Caco-2 (cell line): ENCODE data around the gene SRGAP1. TPM values are rescaled to one million over a fixed set of nuclear protein-coding genes. Genes with fewer than 3 reads are reported as not detected.

Experiments
- BruUV-seq: library from RNA; stranded (reverse); fragments of 400-500 nt; replicated peaks from 2 replicates; lab custom pipeline; 2021; lab: Mats Ljungman, UMichigan
- CTCF ChIA-PET: fragments of 300-600 bp; sonication (Branson Sonifier 250); formaldehyde crosslinking; loops from one replicate; lab custom pipeline; 2022; ENCODE audit warnings: antibody characterized with exemption; lab: Charles Lee
- POLR2A ChIA-PET: fragments of 300-600 bp; sonication (Branson Sonifier 250); formaldehyde crosslinking; loops from one replicate; lab custom pipeline; 2022; ENCODE audit warnings: antibody characterized with exemption; lab: Charles Lee
- DNase-seq, 2 experiments: peaks; one replicate each; pipeline versions ENCODE4 v3.0.0 to v3.0.0-alpha.2; 2020 to 2022
- H3K27me3 ChIP-seq: replicated peaks from 2 replicates; pipeline ENCODE4 v1.6.0; 2011; ENCODE audit warnings: low read length; ENCODE audit not compliant: control insufficient read depth, insufficient read depth
- H3K36me3 ChIP-seq: 2 replicates; pipeline ENCODE4 v1.5.1; 2011; ENCODE audit warnings: low read length; ENCODE audit not compliant: control insufficient read depth, insufficient read depth
- H3K4me1 ChIP-seq: fragments of 250-450 bp; sonication (Bioruptor Pico); 2 replicates; pipeline ENCODE4 v1.5.1; 2020; ENCODE audit warnings: mild to moderate bottlenecking
- H3K4me3 ChIP-seq: 2 replicates; pipeline ENCODE4 v1.5.1; 2011; ENCODE audit warnings: low read depth, mild to moderate bottlenecking, control low read depth, low read length
- H3K9me3 ChIP-seq: fragments of 250-450 bp; sonication (Bioruptor Pico); 2 replicates; pipeline ENCODE4 v1.5.1; 2020; ENCODE audit warnings: mild to moderate bottlenecking, moderate library complexity
- H3K27ac Mint-ChIP-seq: one replicate; pipeline ENCODE4 v1.8.0; 2022; ENCODE audit warnings: mixed read lengths; ENCODE audit not compliant: unreplicated experiment
- H3K27me3 Mint-ChIP-seq: one replicate; pipeline ENCODE4 v1.8.0; 2022; ENCODE audit warnings: mixed read lengths; ENCODE audit not compliant: insufficient read depth, unreplicated experiment
- H3K36me3 Mint-ChIP-seq: one replicate; pipeline ENCODE4 v1.8.0; 2022; ENCODE audit warnings: mild to moderate bottlenecking, mixed read lengths; ENCODE audit not compliant: insufficient read depth, unreplicated experiment
- H3K4me1 Mint-ChIP-seq: one replicate; pipeline ENCODE4 v1.8.0; 2022; ENCODE audit warnings: low read depth, mixed read lengths; ENCODE audit not compliant: unreplicated experiment
- H3K4me3 Mint-ChIP-seq: one replicate; pipeline ENCODE4 v1.8.0; 2022; ENCODE audit warnings: mild to moderate bottlenecking, moderate library complexity, mixed read lengths; ENCODE audit not compliant: unreplicated experiment
- H3K9me3 Mint-ChIP-seq: one replicate; pipeline ENCODE4 v1.8.0; 2022; ENCODE audit warnings: mixed read lengths; ENCODE audit not compliant: unreplicated experiment
- CTCF ChIP-seq, 2 experiments: fragments of 200-600 bp in 1 of 2; IDR thresholded peaks; 1 replicate in 1 of 2; 2 replicates in 1 of 2; pipeline versions ENCODE4 v1.5.1 to v1.8.0; 2011 to 2022; ENCODE audit warnings: antibody characterized with exemption in 1 of 2, control low read depth in 1 of 2, inconsistent platforms in 1 of 2, low read depth in 1 of 2, low read length in 1 of 2, mild to moderate bottlenecking in 1 of 2, moderate library complexity in 1 of 2; ENCODE audit not compliant: insufficient read depth in 1 of 2, severe bottlenecking in 1 of 2, unreplicated experiment in 1 of 2
- intact Hi-C: fragments of 100-400 bp; cut with micrococcal nuclease; formaldehyde crosslinking; loops from one replicate; pipeline ENCODE4 v1.10.0; 2022; ENCODE audit not compliant: unreplicated experiment
- total RNA-seq: library from RNA; stranded (reverse); gene quantifications from 2 replicates; pipeline ENCODE4 v1.2.3, GENCODE V29; 2022

Gene SRGAP1
- total RNA-seq, 1 experiment from 2014 or later: 22.1 TPM

DNA sequence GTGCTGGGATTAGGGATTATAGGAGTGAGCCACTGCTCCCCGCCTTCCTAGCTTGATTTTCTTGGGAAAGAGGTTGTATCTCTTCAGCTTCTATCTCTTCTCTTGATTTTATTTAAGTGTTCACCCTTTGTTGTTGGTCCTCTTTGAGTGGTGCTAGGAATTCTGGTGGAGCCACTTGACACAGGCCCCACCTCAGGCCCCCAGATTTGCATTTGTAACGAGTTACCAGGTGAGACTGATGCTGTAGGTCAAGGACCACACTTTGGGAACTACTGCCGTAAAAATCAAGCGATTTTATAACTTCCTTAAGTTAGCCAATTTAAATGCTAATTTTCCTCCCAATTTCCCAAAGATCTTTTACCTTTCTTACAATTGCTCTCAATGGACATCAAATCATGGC is 26.3 kb downstream of the SRGAP1 start:
- no peak for TF ChIP-seq CTCF (IDR thresholded peaks at IDR 0.05; ENCODE audit: insufficient read depth in 1 of 2, low read depth in 1 of 2, low read length in 1 of 2, severe bottlenecking in 1 of 2, unreplicated experiment in 1 of 2)
- no TSS peak for BruUV-seq
- Histone ChIP-seq H3K9me3 (no peaks in the 10 kb centered on the region), H3K27me3 (no peaks in the 10 kb centered on the region), H3K4me3 (no peak overlapping the region), H3K4me1 (peaks cover 12% of the 10 kb centered on the region), H3K36me3 (no peaks in the 10 kb centered on the region; the same call in none of the 2 replicates)
- no peaks in the 10 kb centered on the region for H3K9me3 Mint-ChIP-seq
- H3K4me1 Mint-ChIP-seq: peaks cover 7% of the 10 kb centered on the region
- intact Hi-C loops: no loop called here
- ChIA-PET POLR2A (no interaction called here), CTCF (no interaction called here)
- H3K27ac Mint-ChIP-seq: no peak overlapping the region
- DNase-seq: no peak
- H3K36me3 Mint-ChIP-seq: peaks cover 6% of the 10 kb centered on the region
- H3K4me3 Mint-ChIP-seq: no peak overlapping the region
- no peaks in the 10 kb centered on the region for H3K27me3 Mint-ChIP-seq

- H3K4me1 ChIP-seq: peaks cover 27% of the 10 kb centered on the region
- no peak overlapping the region for H3K4me3 ChIP-seq
- H3K4me3 Mint-ChIP-seq: no peak overlapping the region
- no peak for TF ChIP-seq CTCF (IDR thresholded peaks at IDR 0.05; ENCODE audit: insufficient read depth in 1 of 2, low read depth in 1 of 2, low read length in 1 of 2, severe bottlenecking in 1 of 2, unreplicated experiment in 1 of 2)
- no peaks in the 10 kb centered on the region for H3K36me3 Mint-ChIP-seq
- H3K9me3 ChIP-seq: no peaks in the 10 kb centered on the region
- CTCF ChIA-PET: interaction anchor here (0.6 kb wide), 1 partner anchor 15 kb away, joined by 3 read pairs; no protein-coding TSS in a partner anchor
- DNase-seq: no peak
- H3K27me3 ChIP-seq: no peaks in the 10 kb centered on the region
- POLR2A ChIA-PET: no interaction called here
- no peak overlapping the region for H3K27ac Mint-ChIP-seq
- BruUV-seq: no TSS peak
- no peaks in the 10 kb centered on the region for H3K27me3 Mint-ChIP-seq
- H3K36me3 ChIP-seq: no peaks in the 10 kb centered on the region; the same call in 1 of the 2 replicates
- intact Hi-C loops: no loop called here
- no peaks in the 10 kb centered on the region for H3K9me3 Mint-ChIP-seq
- H3K4me1 Mint-ChIP-seq: peaks cover 18% of the 10 kb centered on the region
Measured at GRCh38 chr12:63874897-63875480, 30.5 kb downstream of the SRGAP1 start.

GRCh38 chr12:63875703-63876102 is 31.2 kb downstream of the SRGAP1 start:
- Mint-ChIP-seq H3K36me3 (peaks cover 3% of the 10 kb centered on the region), H3K4me1 (peaks cover 25% of the 10 kb centered on the region), H3K27ac (no peak overlapping the region), H3K27me3 (no peaks in the 10 kb centered on the region), H3K9me3 (no peaks in the 10 kb centered on the region), H3K4me3 (no peak overlapping the region)
- Histone ChIP-seq H3K36me3 (no peaks in the 10 kb centered on the region), H3K27me3 (no peaks in the 10 kb centered on the region), H3K4me1 (peaks cover 27% of the 10 kb centered on the region), H3K4me3 (no peak overlapping the region), H3K9me3 (no peaks in the 10 kb centered on the region)
- TF ChIP-seq CTCF (IDR thresholded peaks at IDR 0.05; ENCODE audit: insufficient read depth in 1 of 2, low read depth in 1 of 2, low read length in 1 of 2, severe bottlenecking in 1 of 2, unreplicated experiment in 1 of 2): no peak
- ChIA-PET POLR2A (no interaction called here), CTCF (interaction anchor here (0.6 kb wide), 1 partner anchor 14 kb away, joined by 3 read pairs; no protein-coding TSS in a partner anchor)
- no peak for DNase-seq
- no TSS peak for BruUV-seq
- intact Hi-C loops: no loop called here
